Body of pancreas (tissue), 4 donors: ENCODE measurements around the gene LGR5. TPM values are rescaled to one million over a fixed set of nuclear protein-coding genes. Genes with fewer than 3 reads are reported as not detected.

Experiments
- ATAC-seq: fragments of 150-250 bp; one replicate; pipeline ENCODE4 v1.9.1; 2016
- DNase-seq, 4 donors: peaks; one replicate each; pipeline ENCODE4 v3.0.0-alpha.2; 2019
- H3K27ac ChIP-seq, 4 donors: fragments of 200-600 bp; sonication (generic); 1 replicate in 3 of 4; 2 replicates in 1 of 4; pipeline versions ENCODE4 v1.5.1 to v1.6.1; 2016 to 2019; ENCODE audit warnings: mild to moderate bottlenecking in 1 of 4, mixed read lengths in 1 of 4, moderate library complexity in 1 of 4
- H3K27me3 ChIP-seq, 2 donors: fragments of 200-600 bp; sonication (generic); one replicate each; pipeline ENCODE4 v1.6.0; 2016; ENCODE audit warnings: mild to moderate bottlenecking in 1 of 2
- H3K36me3 ChIP-seq, 2 donors: fragments of 200-600 bp; sonication (generic); replicated peaks in 1 of 2; 2 replicates each; pipeline ENCODE4 v1.5.1; 2016; ENCODE audit warnings: low read depth in 2 of 2; ENCODE audit not compliant: insufficient read depth in 1 of 2
- H3K4me1 ChIP-seq: fragments of 200-600 bp; sonication (generic); one replicate; pipeline ENCODE4 v1.6.0; 2016
- H3K4me3 ChIP-seq, 2 donors: fragments of 200-600 bp; sonication (generic); 1 replicate in 1 of 2; 2 replicates in 1 of 2; pipeline ENCODE4 v1.5.1; 2016 to 2019
- H3K9me3 ChIP-seq, 3 donors: fragments of 200-600 bp; sonication (generic); 1 replicate in 2 of 3; 2 replicates in 1 of 3; pipeline ENCODE4 v1.5.1; 2016
- POLR2A ChIP-seq, 3 donors: fragments of 450-650 bp; IDR thresholded peaks; one replicate each; pipeline ENCODE4 v1.6.1; 2016; ENCODE audit warnings: antibody characterized with exemption in 3 of 3, mild to moderate bottlenecking in 2 of 3
- WGBS, 2 donors: methylation state at CpG; one replicate each; pipeline ENCODE4 v1.1.5; 2017; 5-methylcytosine and 5-hydroxymethylcytosine counted together
- intact Hi-C: fragments of 100-400 bp; cut with DNase I; formaldehyde crosslinking; loops from one replicate; pipeline ENCODE4 v1.15.1; 2023
- total RNA-seq, 2 donors: library from RNA; depleted of rRNA; stranded (reverse); fragments of >200 nt; gene quantifications; one replicate each; pipeline ENCODE4 v1.1.0, GENCODE V29; 2016
- TF ChIP-seq, protein P1 (sequence below), 7 experiments: fragments of 450-650 bp in 4 of 7; fragments of 200-600 bp in 3 of 7; sonication (generic) in 3 of 7; IDR thresholded peaks; one replicate each; pipeline ENCODE4 v1.5.1; 2016 to 2019; ENCODE audit warnings: antibody characterized with exemption in 7 of 7

Gene LGR5
- total RNA-seq, 2 donors from 2014 or later = 0.52 TPM; not detected in 1

DNA sequence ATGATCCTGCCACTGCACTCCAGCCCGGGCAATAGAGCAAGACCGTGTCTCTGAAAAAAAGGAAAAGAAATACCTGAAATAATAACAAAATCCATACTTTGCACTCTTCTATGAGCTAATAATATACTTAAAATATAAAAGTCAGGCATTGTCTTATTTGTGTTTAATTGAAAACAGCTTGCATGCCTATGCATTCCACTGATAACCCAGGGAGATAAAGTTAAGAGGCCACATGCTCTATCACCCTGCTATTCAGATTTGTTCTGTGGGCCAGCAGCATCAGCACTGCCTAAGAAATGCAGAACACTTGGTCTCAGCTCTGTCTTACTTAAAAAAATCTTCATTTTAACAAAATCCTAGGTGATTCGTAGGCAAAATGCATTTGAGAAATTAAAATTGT, 99.2 kb downstream of the LGR5 start:
- TF ChIP-seq POLR2A (IDR thresholded peaks at IDR 0.05) = no peak
- Histone ChIP-seq H3K9me3 (no peaks in the 10 kb centered on the region), H3K4me3 (no peak overlapping the region), H3K27ac (no peak overlapping the region), H3K36me3 (no peaks in the 10 kb centered on the region), H3K27me3 (no peaks in the 10 kb centered on the region), H3K4me1 (no peaks in the 10 kb centered on the region)
- ATAC-seq (no peak), DNase-seq (no peak)
- WGBS, 2 donors = 59 to 77% methylated on average over 3 of the region's 3 CpGs
- intact Hi-C loops = no loop called here

DNA sequence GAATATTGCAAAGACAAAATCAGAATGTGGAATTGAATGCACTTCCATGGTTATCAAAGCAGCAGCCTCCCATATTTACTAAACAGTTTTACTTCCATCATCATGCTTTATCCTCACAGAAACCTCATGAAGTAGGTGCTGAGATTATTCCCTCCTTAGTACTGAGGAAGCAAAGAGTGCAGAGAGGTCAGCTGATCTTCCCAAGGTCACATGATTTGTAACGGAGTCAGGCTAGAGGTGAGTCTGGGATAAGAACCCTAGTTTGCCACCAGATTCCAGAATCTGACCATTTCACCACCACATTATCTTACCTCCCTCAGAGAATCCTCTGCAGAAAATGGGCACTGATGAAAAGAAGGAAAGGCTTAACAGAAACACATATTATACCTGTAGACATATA, 102.0 kb downstream of the LGR5 start:
- intact Hi-C loops = no loop called here
- no peak for ATAC-seq
- no peaks in the 10 kb centered on the region for H3K4me1 ChIP-seq
- no peak overlapping the region for H3K27ac ChIP-seq
- 32 to 41% methylated on average over 1 of the region's 1 CpG for WGBS, 2 donors
- H3K9me3 ChIP-seq = no peaks in the 10 kb centered on the region
- TF ChIP-seq POLR2A (IDR thresholded peaks at IDR 0.05) = no peak
- TF ChIP-seq, protein P1, sequence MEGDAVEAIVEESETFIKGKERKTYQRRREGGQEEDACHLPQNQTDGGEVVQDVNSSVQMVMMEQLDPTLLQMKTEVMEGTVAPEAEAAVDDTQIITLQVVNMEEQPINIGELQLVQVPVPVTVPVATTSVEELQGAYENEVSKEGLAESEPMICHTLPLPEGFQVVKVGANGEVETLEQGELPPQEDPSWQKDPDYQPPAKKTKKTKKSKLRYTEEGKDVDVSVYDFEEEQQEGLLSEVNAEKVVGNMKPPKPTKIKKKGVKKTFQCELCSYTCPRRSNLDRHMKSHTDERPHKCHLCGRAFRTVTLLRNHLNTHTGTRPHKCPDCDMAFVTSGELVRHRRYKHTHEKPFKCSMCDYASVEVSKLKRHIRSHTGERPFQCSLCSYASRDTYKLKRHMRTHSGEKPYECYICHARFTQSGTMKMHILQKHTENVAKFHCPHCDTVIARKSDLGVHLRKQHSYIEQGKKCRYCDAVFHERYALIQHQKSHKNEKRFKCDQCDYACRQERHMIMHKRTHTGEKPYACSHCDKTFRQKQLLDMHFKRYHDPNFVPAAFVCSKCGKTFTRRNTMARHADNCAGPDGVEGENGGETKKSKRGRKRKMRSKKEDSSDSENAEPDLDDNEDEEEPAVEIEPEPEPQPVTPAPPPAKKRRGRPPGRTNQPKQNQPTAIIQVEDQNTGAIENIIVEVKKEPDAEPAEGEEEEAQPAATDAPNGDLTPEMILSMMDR (IDR thresholded peaks at IDR 0.05) = no peak
- H3K27me3 ChIP-seq = no peaks in the 10 kb centered on the region
- H3K36me3 ChIP-seq = no peaks in the 10 kb centered on the region
- no peak overlapping the region for H3K4me3 ChIP-seq
- no peak for DNase-seq

DNA sequence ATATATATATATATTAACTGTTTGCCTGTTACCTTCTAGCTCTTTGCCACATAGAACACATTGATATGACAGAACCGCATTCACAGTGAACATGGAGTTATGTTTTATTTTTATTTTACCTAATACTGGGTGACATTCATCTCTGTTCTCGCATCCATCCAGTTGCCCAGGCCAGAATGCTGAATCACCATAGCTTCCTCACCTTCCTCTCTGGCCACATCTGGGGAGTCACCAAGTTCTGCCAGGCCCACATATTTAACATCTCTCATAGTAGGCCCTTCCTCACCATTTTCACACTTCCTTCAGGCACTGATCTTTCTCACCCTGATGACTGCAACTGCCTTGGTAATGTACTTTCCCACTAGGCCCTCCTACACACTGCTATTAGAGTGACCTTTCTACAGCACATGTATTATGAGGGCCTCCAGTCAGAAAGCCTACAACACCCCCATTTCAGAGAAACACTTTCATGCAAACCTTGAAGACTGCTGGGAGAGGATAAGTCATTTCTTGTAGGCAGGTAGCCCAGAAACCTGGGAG, 106.8 kb downstream of the LGR5 start:
- H3K36me3 ChIP-seq = no peaks in the 10 kb centered on the region
- TF ChIP-seq, protein P1 (IDR thresholded peaks at IDR 0.05) = no peak
- no peak for TF ChIP-seq POLR2A (IDR thresholded peaks at IDR 0.05)
- H3K27ac ChIP-seq = no peak overlapping the region
- 89 to 95% methylated on average over 2 of the region's 2 CpGs for WGBS, 2 donors
- peaks cover 0 to 3% of the 10 kb centered on the region in 2 donors for H3K27me3 ChIP-seq
- DNase-seq (no peak), ATAC-seq (no peak)
- intact Hi-C loops = no loop called here
- no peaks in the 10 kb centered on the region for H3K9me3 ChIP-seq
- H3K4me1 ChIP-seq = no peaks in the 10 kb centered on the region
- H3K4me3 ChIP-seq = no peak overlapping the region

DNA sequence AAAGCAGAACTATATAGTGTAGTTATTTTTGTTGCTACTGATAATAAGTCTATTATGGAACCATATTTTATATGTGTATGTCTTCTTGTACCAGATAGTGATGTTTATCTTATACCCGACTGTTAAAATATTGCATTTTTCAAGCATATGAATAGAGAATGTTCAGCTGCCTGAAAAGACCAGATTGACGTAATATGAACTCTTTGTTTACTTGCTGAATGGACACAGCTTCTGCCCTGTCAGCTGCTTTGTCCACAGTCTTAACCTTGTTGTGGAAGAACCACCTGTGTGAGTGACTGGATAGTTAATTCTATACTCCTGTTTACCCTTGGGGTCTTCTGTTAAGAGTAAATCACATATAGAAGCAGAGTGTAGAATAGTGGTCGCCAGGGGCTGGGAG, 109.3 kb downstream of the LGR5 start:
- ATAC-seq = no peak
- Histone ChIP-seq H3K4me1 (peaks cover 11% of the 10 kb centered on the region), H3K9me3 (no peaks in the 10 kb centered on the region), H3K27ac (no peak overlapping the region), H3K36me3 (no peaks in the 10 kb centered on the region), H3K27me3 (peaks cover 0 to 3% of the 10 kb centered on the region in 2 donors), H3K4me3 (no peak overlapping the region)
- 64% methylated on average over 3 of the region's 3 CpGs for WGBS, 2 donors
- intact Hi-C loops = no loop called here
- no peak for TF ChIP-seq POLR2A (IDR thresholded peaks at IDR 0.05)
- TF ChIP-seq, protein P1 (IDR thresholded peaks at IDR 0.05) = no peak
- DNase-seq = no peak

DNA sequence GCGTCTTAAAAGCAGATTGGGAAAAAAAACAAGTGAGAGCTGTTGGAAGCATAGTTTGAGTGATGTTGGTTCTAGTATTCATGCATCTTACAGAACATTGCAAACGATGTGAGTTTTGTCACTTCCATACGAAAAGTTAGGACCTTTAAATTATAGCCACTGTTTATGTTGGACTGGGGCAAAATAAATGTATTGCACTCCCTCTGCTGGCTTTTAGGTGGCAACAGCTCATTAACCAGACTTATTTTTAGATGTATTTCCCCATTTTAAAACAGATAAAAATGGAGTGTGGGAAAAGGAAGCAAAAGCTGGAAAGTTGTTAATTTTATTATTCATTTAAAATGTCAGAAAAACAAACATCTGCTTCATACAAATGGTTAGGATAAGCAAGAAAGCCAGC, 111.9 kb downstream of the LGR5 start:
- H3K27me3 ChIP-seq = peaks cover 0 to 3% of the 10 kb centered on the region in 2 donors
- H3K36me3 ChIP-seq = no peaks in the 10 kb centered on the region
- 52 to 64% methylated on average over 3 of the region's 3 CpGs for WGBS, 2 donors
- TF ChIP-seq POLR2A (IDR thresholded peaks at IDR 0.05) = no peak
- TF ChIP-seq, protein P1 (IDR thresholded peaks at IDR 0.05) = peak in 2 of 7 experiments; percentile 21 to 22
- H3K9me3 ChIP-seq = no peaks in the 10 kb centered on the region
- peaks cover 13% of the 10 kb centered on the region for H3K4me1 ChIP-seq
- ATAC-seq (no peak), DNase-seq (no peak)
- intact Hi-C loops = no loop called here
- no peak overlapping the region for H3K27ac ChIP-seq
- no peak overlapping the region for H3K4me3 ChIP-seq
